Measurements from ENCODE around the gene SPATA17. TPM values are rescaled to one million over a fixed set of nuclear protein-coding genes. Genes with fewer than 3 reads are reported as not detected.
"Not testable (repeated sequence)": the region's sequence is repeated elsewhere in the genome, so short reads cannot be mapped to it uniquely, and the experiment has no call there.

SPATA17 gene, protein sequence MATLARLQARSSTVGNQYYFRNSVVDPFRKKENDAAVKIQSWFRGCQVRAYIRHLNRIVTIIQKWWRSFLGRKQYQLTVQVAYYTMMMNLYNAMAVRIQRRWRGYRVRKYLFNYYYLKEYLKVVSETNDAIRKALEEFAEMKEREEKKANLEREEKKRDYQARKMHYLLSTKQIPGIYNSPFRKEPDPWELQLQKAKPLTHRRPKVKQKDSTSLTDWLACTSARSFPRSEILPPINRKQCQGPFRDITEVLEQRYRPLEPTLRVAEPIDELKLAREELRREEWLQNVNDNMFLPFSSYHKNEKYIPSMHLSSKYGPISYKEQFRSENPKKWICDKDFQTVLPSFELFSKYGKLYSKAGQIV
- 1 to 10 TPM in 3 of 5 donors, not detected in 2; 1.5 to 2.3 (median 2.2) TPM for total RNA-seq
- polyA plus RNA-seq, result under 1 TPM in 2 of 3 donors, not detected in 1; 0.12 to 0.58 TPM
- long read RNA-seq, donor 1, result 0 reads
- long read RNA-seq, donor 2, result 0 reads
- long read RNA-seq, donor 3, result 0 reads
- long read RNA-seq, donor 4, result 0 reads
- long read RNA-seq, donor 5, result 0 reads
- long read RNA-seq, donor 6, result 0 reads
- long read RNA-seq, donor 7, result 0 reads
- long read RNA-seq, donor 8, result 0 reads
- long read RNA-seq, donor 9, result 0 reads
- long read RNA-seq, donor 10, result 0 reads

GRCh38 chr1:217630711-217631591 lies at the start of gene SPATA17, which contains the start of gene GPATCH2:
TSS of gene SPATA17 (plus strand) at chr1:217631344. CDS start at chr1:217631379, 35 bp downstream.
TSS of gene GPATCH2 (minus strand) at chr1:217631090. CDS start at chr1:217630971, 119 bp downstream.
- peak; percentile 78 to 96 for DNase-seq
- H3K27me3 ChIP-seq, result no peaks in the 10 kb centered on the region
- H3K27ac ChIP-seq, result peak within 1 kb of the TSS; percentile 76 to 91 (median 89)
- no peaks in the 10 kb centered on the region for H3K9me3 ChIP-seq
- intact Hi-C loops (cut with DNase I; ENCODE audit: low total_unique reads), result no loop called here
- H3K4me1 ChIP-seq, result peaks cover 8 to 46% (median 31%) of the 10 kb centered on the region in 4 donors
- TF ChIP-seq POLR2AphosphoS5 (IDR thresholded peaks at IDR 0.05), result peak in 2 of 3 donors; percentile 30 to 52
- TF ChIP-seq, protein P1, sequence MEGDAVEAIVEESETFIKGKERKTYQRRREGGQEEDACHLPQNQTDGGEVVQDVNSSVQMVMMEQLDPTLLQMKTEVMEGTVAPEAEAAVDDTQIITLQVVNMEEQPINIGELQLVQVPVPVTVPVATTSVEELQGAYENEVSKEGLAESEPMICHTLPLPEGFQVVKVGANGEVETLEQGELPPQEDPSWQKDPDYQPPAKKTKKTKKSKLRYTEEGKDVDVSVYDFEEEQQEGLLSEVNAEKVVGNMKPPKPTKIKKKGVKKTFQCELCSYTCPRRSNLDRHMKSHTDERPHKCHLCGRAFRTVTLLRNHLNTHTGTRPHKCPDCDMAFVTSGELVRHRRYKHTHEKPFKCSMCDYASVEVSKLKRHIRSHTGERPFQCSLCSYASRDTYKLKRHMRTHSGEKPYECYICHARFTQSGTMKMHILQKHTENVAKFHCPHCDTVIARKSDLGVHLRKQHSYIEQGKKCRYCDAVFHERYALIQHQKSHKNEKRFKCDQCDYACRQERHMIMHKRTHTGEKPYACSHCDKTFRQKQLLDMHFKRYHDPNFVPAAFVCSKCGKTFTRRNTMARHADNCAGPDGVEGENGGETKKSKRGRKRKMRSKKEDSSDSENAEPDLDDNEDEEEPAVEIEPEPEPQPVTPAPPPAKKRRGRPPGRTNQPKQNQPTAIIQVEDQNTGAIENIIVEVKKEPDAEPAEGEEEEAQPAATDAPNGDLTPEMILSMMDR (IDR thresholded peaks at IDR 0.05), result peak in 4 of 7 experiments; percentile 27 to 48 (median 40)
- no peak for TF ChIP-seq POLR2A (IDR thresholded peaks at IDR 0.05)
- WGBS, 5 donors, result 1 to 2% (median 1%) methylated on average over 35 to 42 of the region's 42 CpGs
- H3K4me3 ChIP-seq, result peak within 1 kb of the TSS; percentile 71 to 92 (median 82)
- H3K36me3 ChIP-seq, result no peaks in the 10 kb centered on the region

GRCh38 chr1:217584286-217584811 lies 46.8 kb upstream of the SPATA17 start:
- H3K27me3 ChIP-seq; H3K27ac ChIP-seq; intact Hi-C loops (cut with DNase I; ENCODE audit: low total_unique reads); H3K9me3 ChIP-seq; DNase-seq; H3K4me3 ChIP-seq; H3K4me1 ChIP-seq: not testable (repeated sequence)
- H3K36me3 ChIP-seq, result peaks cover 0 to 25% (median 8%) of the 10 kb centered on the region in 4 donors
- WGBS, 5 donors, result 93 to 99% (median 97%) methylated on average over 5 of the region's 5 CpGs

GRCh38 chr1:217585577-217585976 lies 45.6 kb upstream of the SPATA17 start:
- Histone ChIP-seq H3K36me3 (peaks cover 0 to 25% (median 8%) of the 10 kb centered on the region in 4 donors), H3K27me3 (no peaks in the 10 kb centered on the region), H3K9me3 (no peaks in the 10 kb centered on the region), H3K4me1 (no peaks in the 10 kb centered on the region), H3K27ac (no peak overlapping the region), H3K4me3 (no peak overlapping the region)
- WGBS, 5 donors, result 83 to 98% (median 96%) methylated on average over 2 of the region's 2 CpGs
- intact Hi-C loops (cut with DNase I; ENCODE audit: low total_unique reads), result no loop called here
- DNase-seq, result no peak
- TF ChIP-seq EP300 (IDR thresholded peaks at IDR 0.05) (no peak), POLR2AphosphoS5 (IDR thresholded peaks at IDR 0.05) (no peak), POLR2A (IDR thresholded peaks at IDR 0.05) (no peak)
- TF ChIP-seq, protein P1 (IDR thresholded peaks at IDR 0.05), result no peak

GRCh38 chr1:217586586-217586985 lies 44.6 kb upstream of the SPATA17 start:
- Histone ChIP-seq H3K36me3 (peaks cover 0 to 19% (median 8%) of the 10 kb centered on the region in 4 donors), H3K4me1 (no peaks in the 10 kb centered on the region), H3K4me3 (no peak overlapping the region), H3K9me3 (no peaks in the 10 kb centered on the region), H3K27ac (no peak overlapping the region), H3K27me3 (no peaks in the 10 kb centered on the region)
- DNase-seq, result no peak
- WGBS, 5 donors, result 51 to 70% (median 64%) methylated on average over 4 of the region's 4 CpGs
- intact Hi-C loops (cut with DNase I; ENCODE audit: low total_unique reads), result no loop called here
- TF ChIP-seq EP300 (IDR thresholded peaks at IDR 0.05) (no peak), POLR2AphosphoS5 (IDR thresholded peaks at IDR 0.05) (no peak), POLR2A (IDR thresholded peaks at IDR 0.05) (no peak)
- TF ChIP-seq, protein P1 (IDR thresholded peaks at IDR 0.05), result no peak

All from stomach (tissue), 19 donors.